ENCODE measurements around the gene TTC27. TPM values are rescaled to one million over a fixed set of nuclear protein-coding genes. Genes with fewer than 3 reads are reported as not detected.

The TTC27 gene
- total RNA-seq, 2 donors from 2014 or later = 5.9 to 6.0 TPM

DNA sequence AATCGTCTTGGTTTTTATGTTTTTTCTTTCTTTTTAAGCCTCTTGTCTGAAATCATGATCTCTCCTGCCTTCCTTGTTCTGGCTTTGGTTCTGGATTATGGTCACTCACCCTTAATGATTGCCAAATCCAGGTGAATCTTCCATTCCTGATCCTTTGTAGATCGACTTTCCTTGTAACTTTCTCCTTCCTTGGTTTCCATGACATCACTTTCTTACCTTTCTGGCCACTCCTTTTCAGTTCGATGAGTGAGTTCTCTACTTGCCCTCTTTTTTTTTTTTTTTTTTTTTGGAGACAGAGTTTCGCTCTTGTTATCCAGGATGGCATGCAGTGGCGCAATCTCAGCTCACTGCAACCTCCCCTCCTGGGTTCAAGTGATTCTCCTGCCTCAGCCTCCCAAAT is 179.8 kb downstream of the TTC27 start:
- H3K4me1 ChIP-seq = no peaks in the 10 kb centered on the region
- TF ChIP-seq, protein P1, sequence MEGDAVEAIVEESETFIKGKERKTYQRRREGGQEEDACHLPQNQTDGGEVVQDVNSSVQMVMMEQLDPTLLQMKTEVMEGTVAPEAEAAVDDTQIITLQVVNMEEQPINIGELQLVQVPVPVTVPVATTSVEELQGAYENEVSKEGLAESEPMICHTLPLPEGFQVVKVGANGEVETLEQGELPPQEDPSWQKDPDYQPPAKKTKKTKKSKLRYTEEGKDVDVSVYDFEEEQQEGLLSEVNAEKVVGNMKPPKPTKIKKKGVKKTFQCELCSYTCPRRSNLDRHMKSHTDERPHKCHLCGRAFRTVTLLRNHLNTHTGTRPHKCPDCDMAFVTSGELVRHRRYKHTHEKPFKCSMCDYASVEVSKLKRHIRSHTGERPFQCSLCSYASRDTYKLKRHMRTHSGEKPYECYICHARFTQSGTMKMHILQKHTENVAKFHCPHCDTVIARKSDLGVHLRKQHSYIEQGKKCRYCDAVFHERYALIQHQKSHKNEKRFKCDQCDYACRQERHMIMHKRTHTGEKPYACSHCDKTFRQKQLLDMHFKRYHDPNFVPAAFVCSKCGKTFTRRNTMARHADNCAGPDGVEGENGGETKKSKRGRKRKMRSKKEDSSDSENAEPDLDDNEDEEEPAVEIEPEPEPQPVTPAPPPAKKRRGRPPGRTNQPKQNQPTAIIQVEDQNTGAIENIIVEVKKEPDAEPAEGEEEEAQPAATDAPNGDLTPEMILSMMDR (IDR thresholded peaks at IDR 0.05) = no peak
- DNase-seq (ENCODE audit: low spot score) = no peak
- H3K36me3 ChIP-seq = no peaks in the 10 kb centered on the region
- no peak overlapping the region for H3K4me3 ChIP-seq
- no peak overlapping the region for H3K27ac ChIP-seq
- no peaks in the 10 kb centered on the region for H3K27me3 ChIP-seq
- no peaks in the 10 kb centered on the region for H3K9me3 ChIP-seq

DNA sequence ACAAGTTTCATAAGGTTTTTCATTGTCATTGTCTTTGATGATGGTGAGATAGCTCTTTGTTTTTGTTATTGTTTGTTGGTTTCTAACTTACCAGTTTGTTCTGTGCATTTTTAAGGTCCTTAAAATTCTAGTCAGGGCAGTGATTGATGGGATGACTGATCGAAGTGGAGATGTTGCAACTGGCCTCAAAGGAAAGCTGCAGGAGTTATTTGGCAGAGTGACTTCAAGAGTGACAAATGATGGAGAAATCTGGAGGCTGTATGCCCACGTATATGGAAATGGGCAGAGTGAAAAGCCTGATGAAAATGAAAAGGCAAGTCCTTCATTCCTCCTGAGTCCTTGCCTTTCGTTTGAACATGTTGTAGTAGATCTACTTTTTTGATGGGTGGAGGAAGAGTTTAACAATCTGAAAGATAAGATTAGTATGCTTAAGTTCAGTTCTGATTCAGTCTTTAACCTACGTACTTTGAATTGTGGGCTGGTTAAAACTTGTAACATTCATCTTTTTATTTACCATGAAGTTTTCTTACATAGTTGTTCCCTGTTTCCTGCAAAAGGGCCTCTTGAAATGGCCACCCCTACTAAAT is 183.2 kb downstream of the TTC27 start:
- no peak for DNase-seq (ENCODE audit: low spot score)
- Histone ChIP-seq H3K4me1 (no peaks in the 10 kb centered on the region), H3K4me3 (no peak overlapping the region), H3K27me3 (no peaks in the 10 kb centered on the region), H3K27ac (no peak overlapping the region), H3K36me3 (no peaks in the 10 kb centered on the region), H3K9me3 (no peaks in the 10 kb centered on the region)
- TF ChIP-seq, protein P1 (IDR thresholded peaks at IDR 0.05) = no peak

DNA sequence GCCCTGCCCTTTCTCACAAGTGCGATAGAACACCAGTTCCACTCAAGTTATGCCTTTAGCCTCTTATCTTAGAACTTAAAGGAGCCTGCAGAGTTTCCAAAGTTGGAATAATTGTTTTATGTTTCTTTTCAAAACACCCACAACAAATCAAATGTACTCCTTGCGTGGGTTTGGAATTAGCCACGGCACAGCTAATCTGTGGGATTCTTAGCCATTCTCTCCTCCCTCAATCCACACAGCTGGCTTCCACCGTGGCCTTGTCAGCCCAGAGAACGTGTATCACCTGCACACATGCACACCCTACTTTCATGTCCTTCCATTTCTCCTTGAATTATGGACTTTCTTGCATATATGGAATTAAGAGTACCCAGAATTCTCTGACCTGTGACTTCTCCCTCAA is 183.8 kb downstream of the TTC27 start:
- TF ChIP-seq, protein P1 (IDR thresholded peaks at IDR 0.05) = no peak

DNA sequence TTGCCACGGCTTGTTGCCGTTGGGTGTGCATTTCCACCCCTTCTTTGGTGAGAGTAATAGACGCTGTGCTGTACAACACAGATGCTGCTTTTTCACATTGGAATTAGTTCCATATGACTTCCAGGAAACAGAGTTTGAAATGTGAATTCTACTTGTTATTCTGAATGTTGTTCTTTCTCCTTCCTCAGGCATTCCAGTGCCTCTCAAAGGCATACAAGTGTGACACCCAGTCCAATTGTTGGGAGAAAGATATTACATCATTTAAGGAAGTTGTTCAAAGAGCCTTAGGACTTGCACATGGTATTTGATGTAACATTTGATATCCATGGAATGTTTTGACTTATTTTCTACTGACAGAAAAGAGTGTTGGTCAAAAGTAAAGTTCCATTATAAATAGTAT is 184.5 kb downstream of the TTC27 start:
- Histone ChIP-seq H3K36me3 (no peaks in the 10 kb centered on the region), H3K9me3 (no peaks in the 10 kb centered on the region), H3K4me3 (no peak overlapping the region), H3K4me1 (no peaks in the 10 kb centered on the region), H3K27ac (no peak overlapping the region), H3K27me3 (no peaks in the 10 kb centered on the region)
- TF ChIP-seq, protein P1 (IDR thresholded peaks at IDR 0.05) = no peak
- DNase-seq (ENCODE audit: low spot score) = no peak

More for the DNA sequence above, 183.8 kb downstream of the TTC27 start:
- Histone ChIP-seq H3K4me3 (no peak overlapping the region), H3K9me3 (no peaks in the 10 kb centered on the region), H3K27ac (no peak overlapping the region), H3K4me1 (no peaks in the 10 kb centered on the region), H3K36me3 (no peaks in the 10 kb centered on the region), H3K27me3 (no peaks in the 10 kb centered on the region)
- no peak for DNase-seq (ENCODE audit: low spot score)

DNA sequence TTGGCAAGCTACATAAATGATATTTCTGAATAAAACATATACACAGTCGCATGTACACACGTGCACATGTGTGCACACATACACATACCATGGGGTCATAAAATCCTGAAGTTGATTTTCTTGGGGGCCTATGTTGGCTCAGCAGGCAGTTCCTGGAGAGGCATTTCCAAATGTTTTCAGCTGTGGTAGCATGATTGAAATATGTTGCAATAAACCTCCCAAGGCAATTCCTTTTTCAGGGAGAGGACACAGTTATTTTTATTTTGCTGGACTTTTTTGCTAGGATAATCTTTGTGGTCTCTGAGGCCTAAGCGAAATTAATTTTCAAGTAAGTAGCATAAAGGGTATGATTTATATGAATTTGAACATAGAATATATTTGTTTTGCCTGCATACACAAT is 192.2 kb downstream of the TTC27 start:
- no peak for DNase-seq (ENCODE audit: low spot score)

More for the DNA sequence above, 192.2 kb downstream of the TTC27 start:
- no peaks in the 10 kb centered on the region for H3K36me3 ChIP-seq
- H3K27me3 ChIP-seq = no peaks in the 10 kb centered on the region
- TF ChIP-seq, protein P1 (IDR thresholded peaks at IDR 0.05) = no peak
- H3K4me1 ChIP-seq = peaks cover 0 to 7% of the 10 kb centered on the region in 2 donors
- no peak overlapping the region for H3K4me3 ChIP-seq
- no peaks in the 10 kb centered on the region for H3K9me3 ChIP-seq
- H3K27ac ChIP-seq = no peak overlapping the region
